ENCODE measurements around the gene HOXA10. TPM values are rescaled to one million over a fixed set of nuclear protein-coding genes. Genes with fewer than 3 reads are reported as not detected.

HOXA10 gene
- total RNA-seq, 2 donors from 2014 or later, result not detected

DNA sequence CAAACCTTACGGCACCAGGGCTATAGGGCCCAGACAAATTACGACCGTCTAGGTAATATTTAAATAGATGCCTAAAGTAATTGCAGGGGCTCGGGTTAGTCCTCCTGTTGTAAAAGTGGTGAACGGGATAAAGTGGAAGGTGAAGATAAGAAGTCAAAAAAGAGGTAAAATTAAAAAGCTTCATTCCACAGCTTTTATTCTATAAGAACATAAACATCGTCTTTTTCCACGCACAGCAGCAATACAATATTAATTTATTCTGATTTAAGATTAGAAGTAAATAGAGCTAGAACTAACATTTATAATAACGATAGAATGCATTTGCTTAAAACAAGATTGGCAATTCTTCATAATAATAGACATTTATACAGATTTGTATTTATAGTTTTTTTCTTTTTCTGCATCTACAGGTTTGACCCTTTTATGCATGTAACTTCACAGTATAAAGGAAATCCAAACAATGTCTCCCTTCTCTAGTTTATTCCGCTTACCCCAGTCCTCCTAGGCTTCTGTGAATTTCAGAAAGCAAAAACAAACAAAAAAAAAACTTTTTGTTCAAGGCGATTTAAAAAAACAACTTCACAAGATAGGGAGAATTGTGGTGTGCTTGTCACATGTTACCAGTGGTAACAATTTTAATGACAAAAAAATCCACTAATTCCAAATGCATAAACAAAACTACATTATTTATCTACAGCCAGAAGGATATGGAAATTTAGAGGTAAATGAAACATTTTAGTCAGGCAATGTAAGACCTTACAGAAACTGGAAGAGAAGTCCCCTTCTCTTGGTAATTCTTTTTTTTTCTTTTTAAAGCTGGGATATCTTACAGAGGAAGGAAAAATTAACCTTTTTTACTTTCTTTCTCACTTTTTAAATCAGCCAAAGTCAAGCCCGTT lies 3.4 kb downstream of the HOXA10 start:
- Histone ChIP-seq H3K4me1 (ENCODE audit: control insufficient read depth, insufficient read depth, low read length) (no peaks in the 10 kb centered on the region), H3K27ac (ENCODE audit: low read depth, low read length) (peak overlapping the region; percentile 16), H3K9ac (ENCODE audit: extremely low read depth, low read length, poor library complexity, severe bottlenecking) (no peak overlapping the region), H3K36me3 (ENCODE audit: control insufficient read depth, insufficient read depth, low read length) (no peaks in the 10 kb centered on the region), H3K27me3 (ENCODE audit: control insufficient read depth, insufficient read depth, low read length, poor library complexity, severe bottlenecking) (peaks cover 100% of the 10 kb centered on the region), H3K4me3 (ENCODE audit: low read length) (no peak overlapping the region), H3K9me3 (ENCODE audit: control insufficient read depth, low read length) (peaks cover 8% of the 10 kb centered on the region)
- peaks cover 5% of the 10 kb centered on the region for H3K9me3 Mint-ChIP-seq
- H3K4me3 Mint-ChIP-seq, result no peak overlapping the region
- no peak overlapping the region for H3K27ac Mint-ChIP-seq
- TF ChIP-seq, protein P1, sequence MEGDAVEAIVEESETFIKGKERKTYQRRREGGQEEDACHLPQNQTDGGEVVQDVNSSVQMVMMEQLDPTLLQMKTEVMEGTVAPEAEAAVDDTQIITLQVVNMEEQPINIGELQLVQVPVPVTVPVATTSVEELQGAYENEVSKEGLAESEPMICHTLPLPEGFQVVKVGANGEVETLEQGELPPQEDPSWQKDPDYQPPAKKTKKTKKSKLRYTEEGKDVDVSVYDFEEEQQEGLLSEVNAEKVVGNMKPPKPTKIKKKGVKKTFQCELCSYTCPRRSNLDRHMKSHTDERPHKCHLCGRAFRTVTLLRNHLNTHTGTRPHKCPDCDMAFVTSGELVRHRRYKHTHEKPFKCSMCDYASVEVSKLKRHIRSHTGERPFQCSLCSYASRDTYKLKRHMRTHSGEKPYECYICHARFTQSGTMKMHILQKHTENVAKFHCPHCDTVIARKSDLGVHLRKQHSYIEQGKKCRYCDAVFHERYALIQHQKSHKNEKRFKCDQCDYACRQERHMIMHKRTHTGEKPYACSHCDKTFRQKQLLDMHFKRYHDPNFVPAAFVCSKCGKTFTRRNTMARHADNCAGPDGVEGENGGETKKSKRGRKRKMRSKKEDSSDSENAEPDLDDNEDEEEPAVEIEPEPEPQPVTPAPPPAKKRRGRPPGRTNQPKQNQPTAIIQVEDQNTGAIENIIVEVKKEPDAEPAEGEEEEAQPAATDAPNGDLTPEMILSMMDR (conservative IDR thresholded peaks at IDR 0.05), result no peak
- DNase-seq, result no peak
- no peaks in the 10 kb centered on the region for H3K4me1 Mint-ChIP-seq
- H3K27me3 Mint-ChIP-seq (ENCODE audit: insufficient read depth), result peaks cover 97% of the 10 kb centered on the region
- H3K36me3 Mint-ChIP-seq (ENCODE audit: low read depth), result no peaks in the 10 kb centered on the region
- 7 to 20% methylated on average over 4 to 8 of the region's 11 CpGs for WGBS, 2 experiments (ENCODE audit: insufficient coverage in 1 of 2, insufficient read length in 1 of 2)

- Histone ChIP-seq H3K9ac (ENCODE audit: extremely low read depth, low read length, poor library complexity, severe bottlenecking) (no peak overlapping the region), H3K9me3 (ENCODE audit: control insufficient read depth, low read length) (peaks cover 5% of the 10 kb centered on the region), H3K27ac (ENCODE audit: low read depth, low read length) (no peak overlapping the region), H3K4me1 (ENCODE audit: control insufficient read depth, insufficient read depth, low read length) (no peaks in the 10 kb centered on the region), H3K27me3 (ENCODE audit: control insufficient read depth, insufficient read depth, low read length, poor library complexity, severe bottlenecking) (peaks cover 100% of the 10 kb centered on the region), H3K36me3 (ENCODE audit: control insufficient read depth, insufficient read depth, low read length) (no peaks in the 10 kb centered on the region), H3K4me3 (ENCODE audit: low read length) (no peak overlapping the region)
- Mint-ChIP-seq H3K4me3 (no peak overlapping the region), H3K27ac (no peak overlapping the region), H3K9me3 (peaks cover 5% of the 10 kb centered on the region), H3K36me3 (ENCODE audit: low read depth) (no peaks in the 10 kb centered on the region), H3K27me3 (ENCODE audit: insufficient read depth) (peaks cover 97% of the 10 kb centered on the region), H3K4me1 (no peaks in the 10 kb centered on the region)
- WGBS, 2 experiments (ENCODE audit: insufficient coverage in 1 of 2, insufficient read length in 1 of 2), result 0 to 3% methylated on average over 6 to 38 of the region's 46 CpGs
- TF ChIP-seq, protein P1 (conservative IDR thresholded peaks at IDR 0.05), result no peak
- DNase-seq, result peak; percentile 83
Measured at GRCh38 chr7:27169658-27170425, 4.3 kb downstream of the HOXA10 start.

- Mint-ChIP-seq H3K9me3 (peaks cover 8% of the 10 kb centered on the region), H3K27ac (no peak overlapping the region), H3K36me3 (ENCODE audit: low read depth) (no peaks in the 10 kb centered on the region), H3K4me3 (no peak overlapping the region), H3K27me3 (ENCODE audit: insufficient read depth) (peaks cover 99% of the 10 kb centered on the region), H3K4me1 (no peaks in the 10 kb centered on the region)
- 12 to 13% methylated on average over 16 to 25 of the region's 25 CpGs for WGBS, 2 experiments (ENCODE audit: insufficient coverage in 1 of 2, insufficient read length in 1 of 2)
- no peak overlapping the region for H3K27ac ChIP-seq (ENCODE audit: low read depth, low read length)
- peaks cover 100% of the 10 kb centered on the region for H3K27me3 ChIP-seq (ENCODE audit: control insufficient read depth, insufficient read depth, low read length, poor library complexity, severe bottlenecking)
- H3K36me3 ChIP-seq (ENCODE audit: control insufficient read depth, insufficient read depth, low read length), result no peaks in the 10 kb centered on the region
- no peak overlapping the region for H3K4me3 ChIP-seq (ENCODE audit: low read length)
- peak; percentile 75 for DNase-seq
- H3K9ac ChIP-seq (ENCODE audit: extremely low read depth, low read length, poor library complexity, severe bottlenecking), result no peak overlapping the region
- TF ChIP-seq, protein P1 (conservative IDR thresholded peaks at IDR 0.05), result peak; percentile 22
- H3K9me3 ChIP-seq (ENCODE audit: control insufficient read depth, low read length), result peaks cover 5% of the 10 kb centered on the region
- H3K4me1 ChIP-seq (ENCODE audit: control insufficient read depth, insufficient read depth, low read length), result no peaks in the 10 kb centered on the region
Measured at GRCh38 chr7:27168265-27168947, 5.7 kb downstream of the HOXA10 start.

Measured in endodermal cell (in vitro differentiated cells).